Naive thymus-derived CD4-positive, alpha-beta T cell (primary cell): ENCODE results near the gene ZBTB7C. TPM values are rescaled to one million over a fixed set of nuclear protein-coding genes. Genes with fewer than 3 reads are reported as not detected.

ENCODE experiments used
- ATAC-seq: fragments of 150-1000 bp; cut with Tn5 transposase; 2 replicates; pipeline ENCODE4 v1.10.0; 2021; ENCODE audit warnings: mild to moderate bottlenecking, moderate library complexity
- CTCF ChIA-PET: fragments of 350-600 bp; sonication (Branson Sonifier 250); formaldehyde crosslinking; loops from one replicate; lab custom pipeline; 2021; ENCODE audit warnings: antibody characterized with exemption; lab: Charles Lee
- POLR2A ChIA-PET: fragments of 350-600 bp; sonication (Branson Sonifier 250); formaldehyde crosslinking; loops from one replicate; lab custom pipeline; 2021; ENCODE audit warnings: antibody characterized with exemption, inconsistent platforms; lab: Charles Lee
- DNase-seq, 9 donors: peaks; one replicate each; pipeline versions ENCODE4 v3.0.0 to v3.0.0-alpha.2; 2020 to 2022; ENCODE audit warnings: mixed read lengths in 1 of 9
- H3K27ac ChIP-seq: one replicate; pipeline ENCODE4 v1.7.0; 2013; ENCODE audit warnings: mild to moderate bottlenecking, low read depth, low read length, moderate library complexity
- H3K27me3 ChIP-seq, 2 donors: one replicate each; pipeline ENCODE4 v1.7.0; 2013; ENCODE audit warnings: low read length in 2 of 2, mild to moderate bottlenecking in 2 of 2, moderate library complexity in 2 of 2; ENCODE audit not compliant: control insufficient read depth in 2 of 2, insufficient read depth in 2 of 2
- H3K36me3 ChIP-seq, 3 experiments: 1 replicate in 2 of 3; 2 replicates in 1 of 3; pipeline ENCODE4 v1.7.0; 2013; ENCODE audit warnings: low read length in 3 of 3, mild to moderate bottlenecking in 3 of 3, moderate library complexity in 1 of 3; ENCODE audit not compliant: insufficient read depth in 3 of 3, control insufficient read depth in 2 of 3
- H3K4me1 ChIP-seq, 2 donors: one replicate each; pipeline ENCODE4 v1.7.0; 2013; ENCODE audit warnings: low read length in 2 of 2, mild to moderate bottlenecking in 2 of 2, moderate library complexity in 1 of 2; ENCODE audit not compliant: control insufficient read depth in 2 of 2, insufficient read depth in 2 of 2
- H3K4me3 ChIP-seq: 2 replicates; pipeline ENCODE4 v1.7.0; 2013; ENCODE audit warnings: mild to moderate bottlenecking, low read length
- H3K9me3 ChIP-seq, 3 experiments: 1 replicate in 2 of 3; 2 replicates in 1 of 3; pipeline ENCODE4 v1.7.0; 2013; ENCODE audit warnings: low read length in 3 of 3; ENCODE audit not compliant: control insufficient read depth in 2 of 3
- H3K27ac Mint-ChIP-seq, 9 donors: one replicate each; pipeline ENCODE4 v1.8.0; 2020 to 2022; ENCODE audit warnings: mixed read lengths in 9 of 9, mild to moderate bottlenecking in 8 of 9, moderate library complexity in 5 of 9, inconsistent platforms in 2 of 9
- H3K27me3 Mint-ChIP-seq, 5 donors: one replicate each; pipeline ENCODE4 v1.8.0; 2021 to 2022; ENCODE audit warnings: mixed read lengths in 5 of 5, mild to moderate bottlenecking in 1 of 5
- H3K36me3 Mint-ChIP-seq, 5 donors: one replicate each; pipeline ENCODE4 v1.8.0; 2020 to 2022; ENCODE audit warnings: mixed read lengths in 5 of 5, mild to moderate bottlenecking in 3 of 5, inconsistent platforms in 1 of 5
- H3K4me1 Mint-ChIP-seq, 7 donors: one replicate each; pipeline ENCODE4 v1.8.0; 2020 to 2022; ENCODE audit warnings: mixed read lengths in 7 of 7, mild to moderate bottlenecking in 3 of 7, inconsistent platforms in 1 of 7
- H3K4me3 Mint-ChIP-seq, 10 donors: one replicate each; pipeline ENCODE4 v1.8.0; 2020 to 2022; ENCODE audit warnings: mild to moderate bottlenecking in 10 of 10, mixed read lengths in 10 of 10, moderate library complexity in 6 of 10, inconsistent platforms in 2 of 10
- H3K9me3 Mint-ChIP-seq, 11 donors: one replicate each; pipeline ENCODE4 v1.8.0; 2020 to 2022; ENCODE audit warnings: mixed read lengths in 11 of 11, mild to moderate bottlenecking in 4 of 11, inconsistent platforms in 1 of 11, moderate library complexity in 1 of 11
- intact Hi-C, 2 donors: fragments of 100-400 bp; cut with micrococcal nuclease; formaldehyde crosslinking; loops; one replicate each; pipeline ENCODE4 v1.15.1; 2023
- polyA plus RNA-seq, 2 donors: library from polyadenylated mRNA; unstranded; fragments of 300-500 nt; fragmentation: Illumina TruSeq; gene quantifications; one replicate each; pipeline ENCODE4 v1.2.3, GENCODE V29; 2021
- total RNA-seq, 6 experiments: library from RNA in 5 of 6; stranded (reverse) in 5 of 6; gene quantifications; 1 replicate in 5 of 6; 2 replicates in 1 of 6; pipeline ENCODE4 v1.2.3 and lab custom pipeline; 2021 to 2026

Gene ZBTB7C
- total and polyA plus RNA-seq, 7 experiments from 2014 or later, result 0.51 TPM; not detected in 6

GRCh38 chr18:48046843-48047242, 362.3 kb downstream of the ZBTB7C start:
- ATAC-seq, result no peak
- Mint-ChIP-seq H3K27ac (no peak overlapping the region), H3K9me3 (peaks cover 0 to 22% (median 5%) of the 10 kb centered on the region in 11 donors), H3K4me1 (no peaks in the 10 kb centered on the region), H3K4me3 (no peak overlapping the region), H3K36me3 (peaks cover 0 to 6% (median 0%) of the 10 kb centered on the region in 5 donors), H3K27me3 (peaks cover 11 to 27% (median 23%) of the 10 kb centered on the region in 5 donors)
- Histone ChIP-seq H3K4me3 (no peak overlapping the region), H3K27me3 (no peaks in the 10 kb centered on the region), H3K4me1 (no peaks in the 10 kb centered on the region), H3K27ac (no peak overlapping the region), H3K9me3 (peaks cover 0 to 7% (median 0%) of the 10 kb centered on the region in 3 experiments), H3K36me3 (no peaks in the 10 kb centered on the region)
- no peak for DNase-seq
- CTCF ChIA-PET, result interaction anchor here (0.6 kb wide), 2 partner anchors 1212 to 1265 kb away, joined by 3 read pairs; no protein-coding TSS in a partner anchor
- intact Hi-C loops, result no loop called here
- POLR2A ChIA-PET, result no interaction called here

DNA sequence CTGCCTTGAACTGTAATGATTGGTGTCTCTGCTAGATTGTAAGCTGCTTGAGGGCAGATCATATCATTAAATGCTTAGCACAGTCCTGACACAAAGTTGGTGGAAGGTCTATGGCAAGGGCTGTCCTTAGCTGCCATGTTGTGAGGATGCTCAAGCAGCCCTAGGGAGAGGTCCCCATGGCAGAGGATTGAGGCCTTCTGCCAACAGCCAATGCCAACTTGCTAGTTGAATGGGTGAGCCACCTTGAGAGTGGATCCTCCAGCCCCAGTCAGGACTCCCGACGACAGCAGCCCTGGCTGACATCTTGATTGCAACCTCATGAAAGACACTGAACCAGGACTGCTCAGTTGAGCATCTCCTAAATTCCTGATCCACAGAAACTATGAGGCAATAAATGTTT, 363.4 kb downstream of the ZBTB7C start:
- intact Hi-C loops, result no loop called here
- H3K4me1 Mint-ChIP-seq, result no peaks in the 10 kb centered on the region
- Histone ChIP-seq H3K36me3 (no peaks in the 10 kb centered on the region), H3K4me1 (no peaks in the 10 kb centered on the region), H3K27me3 (no peaks in the 10 kb centered on the region), H3K9me3 (peaks cover 0 to 7% (median 0%) of the 10 kb centered on the region in 3 experiments), H3K4me3 (no peak overlapping the region), H3K27ac (no peak overlapping the region)
- H3K27ac Mint-ChIP-seq, result no peak overlapping the region
- CTCF ChIA-PET, result no interaction called here
- peaks cover 0 to 22% (median 5%) of the 10 kb centered on the region in 11 donors for H3K9me3 Mint-ChIP-seq
- H3K4me3 Mint-ChIP-seq, result no peak overlapping the region
- no peak for ATAC-seq
- peaks cover 11 to 19% (median 15%) of the 10 kb centered on the region in 5 donors for H3K27me3 Mint-ChIP-seq
- H3K36me3 Mint-ChIP-seq, result peaks cover 0 to 6% (median 0%) of the 10 kb centered on the region in 5 donors
- DNase-seq, result no peak
- POLR2A ChIA-PET, result no interaction called here

DNA sequence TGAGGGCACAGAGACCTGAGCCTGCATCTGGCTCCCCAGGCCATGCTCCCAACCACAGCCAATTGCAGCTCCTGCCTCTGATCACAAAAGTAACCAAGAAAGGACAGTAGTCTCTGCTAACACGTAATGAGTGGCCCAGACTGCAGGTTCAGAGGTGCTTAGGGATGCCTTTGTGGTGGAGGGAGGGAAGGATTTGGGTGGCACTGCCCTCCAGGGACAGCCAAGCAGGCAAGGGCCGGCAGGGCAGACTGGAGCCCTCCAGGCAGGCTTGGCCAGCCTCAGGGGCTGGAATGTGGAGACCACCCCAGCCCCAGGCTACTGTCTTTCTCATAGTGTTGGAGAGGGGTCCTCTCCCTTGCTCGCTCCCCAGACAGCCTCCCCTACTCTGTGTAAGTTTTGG, 364.2 kb downstream of the ZBTB7C start:
- Mint-ChIP-seq H3K27ac (no peak overlapping the region), H3K9me3 (peaks cover 0 to 22% (median 5%) of the 10 kb centered on the region in 11 donors), H3K4me3 (no peak overlapping the region), H3K36me3 (peaks cover 0 to 6% (median 0%) of the 10 kb centered on the region in 5 donors), H3K4me1 (no peaks in the 10 kb centered on the region), H3K27me3 (peaks cover 10 to 15% (median 15%) of the 10 kb centered on the region in 5 donors)
- DNase-seq, result no peak
- Histone ChIP-seq H3K4me1 (no peaks in the 10 kb centered on the region), H3K9me3 (peaks cover 0 to 7% (median 0%) of the 10 kb centered on the region in 3 experiments), H3K4me3 (no peak overlapping the region), H3K27me3 (no peaks in the 10 kb centered on the region), H3K36me3 (no peaks in the 10 kb centered on the region), H3K27ac (no peak overlapping the region)
- no peak for ATAC-seq
- ChIA-PET POLR2A (no interaction called here), CTCF (no interaction called here)
- intact Hi-C loops, result no loop called here

GRCh38 chr18:48043166-48043565, 366.0 kb downstream of the ZBTB7C start:
- POLR2A ChIA-PET, result no interaction called here
- H3K4me3 Mint-ChIP-seq, result no peak overlapping the region
- CTCF ChIA-PET, result no interaction called here
- H3K36me3 Mint-ChIP-seq, result peaks cover 0 to 6% (median 0%) of the 10 kb centered on the region in 5 donors
- H3K27ac Mint-ChIP-seq, result no peak overlapping the region
- peaks cover 0 to 22% (median 5%) of the 10 kb centered on the region in 11 donors for H3K9me3 Mint-ChIP-seq
- H3K36me3 ChIP-seq, result no peaks in the 10 kb centered on the region
- peaks cover 0 to 7% (median 0%) of the 10 kb centered on the region in 3 experiments for H3K9me3 ChIP-seq
- no peaks in the 10 kb centered on the region for H3K4me1 ChIP-seq
- no peaks in the 10 kb centered on the region for H3K4me1 Mint-ChIP-seq
- H3K4me3 ChIP-seq, result no peak overlapping the region
- ATAC-seq (no peak), DNase-seq (no peak)
- intact Hi-C loops, result no loop called here
- H3K27me3 Mint-ChIP-seq, result peaks cover 5 to 15% (median 15%) of the 10 kb centered on the region in 5 donors
- H3K27ac ChIP-seq, result no peak overlapping the region
- no peaks in the 10 kb centered on the region for H3K27me3 ChIP-seq

- no peaks in the 10 kb centered on the region for H3K4me1 ChIP-seq
- H3K9me3 Mint-ChIP-seq, result peaks cover 0 to 22% (median 5%) of the 10 kb centered on the region in 11 donors
- intact Hi-C loops, result no loop called here
- ChIA-PET POLR2A (no interaction called here), CTCF (no interaction called here)
- no peaks in the 10 kb centered on the region for H3K27me3 ChIP-seq
- no peaks in the 10 kb centered on the region for H3K4me1 Mint-ChIP-seq
- DNase-seq, result no peak
- H3K36me3 Mint-ChIP-seq, result peaks cover 0 to 6% (median 0%) of the 10 kb centered on the region in 5 donors
- no peak overlapping the region for H3K4me3 Mint-ChIP-seq
- no peak overlapping the region for H3K27ac Mint-ChIP-seq
- H3K27ac ChIP-seq, result no peak overlapping the region
- H3K36me3 ChIP-seq, result no peaks in the 10 kb centered on the region
- H3K9me3 ChIP-seq, result peaks cover 0 to 7% (median 0%) of the 10 kb centered on the region in 3 experiments
- H3K4me3 ChIP-seq, result no peak overlapping the region
- H3K27me3 Mint-ChIP-seq, result peaks cover 5 to 13% (median 11%) of the 10 kb centered on the region in 5 donors
- no peak for ATAC-seq
These were observed 366.8 kb downstream of the ZBTB7C start for GRCh38 chr18:48042431-48042830.

- no peak overlapping the region for H3K27ac Mint-ChIP-seq
- H3K4me1 Mint-ChIP-seq, result no peaks in the 10 kb centered on the region
- ChIA-PET POLR2A (no interaction called here), CTCF (interaction anchor here (0.6 kb wide), 1 partner anchor 831 kb away, joined by 4 read pairs; no protein-coding TSS in a partner anchor)
- peaks cover 0 to 14% (median 3%) of the 10 kb centered on the region in 11 donors for H3K9me3 Mint-ChIP-seq
- H3K4me1 ChIP-seq, result no peaks in the 10 kb centered on the region
- H3K27me3 Mint-ChIP-seq, result peaks cover 0 to 11% (median 6%) of the 10 kb centered on the region in 5 donors
- H3K4me3 ChIP-seq, result no peak overlapping the region
- H3K4me3 Mint-ChIP-seq, result no peak overlapping the region
- ATAC-seq, result no peak
- no peaks in the 10 kb centered on the region for H3K36me3 ChIP-seq
- no peaks in the 10 kb centered on the region for H3K27me3 ChIP-seq
- peaks cover 0 to 2% (median 0%) of the 10 kb centered on the region in 5 donors for H3K36me3 Mint-ChIP-seq
- no peak overlapping the region for H3K27ac ChIP-seq
- no peak for DNase-seq
- intact Hi-C loops, result no loop called here
- peaks cover 0 to 1% (median 0%) of the 10 kb centered on the region in 3 experiments for H3K9me3 ChIP-seq
These were observed 368.6 kb downstream of the ZBTB7C start for GRCh38 chr18:48040457-48041110.
